ENCODE data around the gene ARHGAP24.

ARHGAP24 gene

GRCh38 chr4:85717351-85717750, 242.4 kb downstream of the ARHGAP24 start:
- in situ Hi-C loops (cut with MboI; ENCODE audit: low sequenced_read_pairs, unreplicated experiment) = no loop called here
- TF ChIP-seq CTCF (IDR thresholded peaks at IDR 0.05; ENCODE audit: borderline replicate concordance, control extremely low read depth, extremely low read depth, insufficient read depth, missing control alignments) = no peak
- no peak for DNase-seq (ENCODE audit: low spot score)

GRCh38 chr4:85717847-85718246, 242.9 kb downstream of the ARHGAP24 start:
- no peak for TF ChIP-seq CTCF (IDR thresholded peaks at IDR 0.05; ENCODE audit: borderline replicate concordance, control extremely low read depth, extremely low read depth, insufficient read depth, missing control alignments)
- DNase-seq (ENCODE audit: low spot score) = no peak
- in situ Hi-C loops (cut with MboI; ENCODE audit: low sequenced_read_pairs, unreplicated experiment) = no loop called here

GRCh38 chr4:85720735-85721134, 245.8 kb downstream of the ARHGAP24 start:
- TF ChIP-seq CTCF (IDR thresholded peaks at IDR 0.05; ENCODE audit: borderline replicate concordance, control extremely low read depth, extremely low read depth, insufficient read depth, missing control alignments) = no peak
- no peak for DNase-seq (ENCODE audit: low spot score)
- in situ Hi-C loops (cut with MboI; ENCODE audit: low sequenced_read_pairs, unreplicated experiment) = no loop called here

- TF ChIP-seq CTCF (IDR thresholded peaks at IDR 0.05; ENCODE audit: borderline replicate concordance, control extremely low read depth, extremely low read depth, insufficient read depth, missing control alignments) = no peak
- in situ Hi-C loops (cut with MboI; ENCODE audit: low sequenced_read_pairs, unreplicated experiment) = no loop called here
- no peak for DNase-seq (ENCODE audit: low spot score)
These were observed 247.5 kb downstream of the ARHGAP24 start for GRCh38 chr4:85722401-85722800.

GRCh38 chr4:85722807-85723206, 247.9 kb downstream of the ARHGAP24 start:
- in situ Hi-C loops (cut with MboI; ENCODE audit: low sequenced_read_pairs, unreplicated experiment) = no loop called here
- TF ChIP-seq CTCF (IDR thresholded peaks at IDR 0.05; ENCODE audit: borderline replicate concordance, control extremely low read depth, extremely low read depth, insufficient read depth, missing control alignments) = no peak

GRCh38 chr4:85724791-85725563, 250.0 kb downstream of the ARHGAP24 start:
- no peak for TF ChIP-seq CTCF (IDR thresholded peaks at IDR 0.05; ENCODE audit: borderline replicate concordance, control extremely low read depth, extremely low read depth, insufficient read depth, missing control alignments)
- no peak for DNase-seq (ENCODE audit: low spot score)
- in situ Hi-C loops (cut with MboI; ENCODE audit: low sequenced_read_pairs, unreplicated experiment) = no loop called here

More at GRCh38 chr4:85722807-85723206, 247.9 kb downstream of the ARHGAP24 start:
- no peak for DNase-seq (ENCODE audit: low spot score)

All from GM13976 (cell line).